Anterior cingulate cortex (tissue), 58 donors: ENCODE results near the gene MMD.
A peak's percentile ranks its signal among the peaks of the same experiment; 100 is the strongest.
"Not testable (repeated sequence)": the region's sequence is repeated elsewhere in the genome, so short reads cannot be mapped to it uniquely, and the experiment has no call there.

Source experiments
- DNase-seq, 58 donors: peaks; one replicate each; lab custom pipeline; 2025; lab: John Stamatoyannopoulos, UW

MMD gene

DNA sequence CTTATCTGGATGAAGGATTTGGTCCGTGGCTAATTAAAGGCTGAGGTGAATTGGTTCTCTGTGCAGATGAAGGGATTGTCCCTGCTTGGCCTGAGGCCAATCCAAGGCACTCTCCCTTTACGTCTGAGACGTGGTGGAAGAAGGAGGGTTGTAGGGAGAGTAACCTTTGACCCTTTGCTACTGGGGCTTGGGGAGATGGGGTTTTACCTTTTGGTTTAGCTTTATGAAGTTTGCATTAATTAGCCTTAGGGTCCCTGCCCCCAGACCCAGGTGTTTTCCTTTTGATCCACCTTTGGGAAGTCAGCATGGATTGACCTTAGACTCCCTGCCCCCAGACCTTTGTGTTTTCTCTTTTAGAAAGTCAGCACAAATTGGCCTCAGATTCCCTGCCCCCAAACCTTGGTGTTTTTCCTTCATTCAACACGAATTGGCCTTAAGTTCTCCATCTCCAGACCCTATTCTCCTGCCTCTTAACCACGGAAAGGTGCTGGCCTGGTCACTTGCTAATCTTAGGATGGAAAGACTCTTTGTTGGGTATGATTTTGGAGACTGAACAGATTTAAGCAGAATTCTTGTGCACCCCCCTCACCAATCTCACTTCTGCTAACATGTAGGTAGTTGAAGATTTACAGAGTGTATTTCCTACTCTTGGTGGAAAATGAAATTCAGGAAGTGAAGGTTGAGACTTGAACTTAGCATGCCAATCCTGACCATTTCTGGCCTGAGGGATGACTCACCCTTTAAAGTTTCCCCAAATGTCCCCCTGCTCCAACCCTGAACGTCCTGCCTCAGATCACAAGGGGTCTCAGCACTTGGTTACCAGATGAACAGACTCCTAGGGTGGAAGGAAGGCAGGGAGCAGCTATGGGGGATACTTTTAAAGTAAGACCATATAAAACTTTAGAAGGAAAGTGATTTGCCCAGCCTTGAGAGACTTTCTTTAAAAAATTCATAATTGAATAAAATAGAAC is 23.1 kb upstream of the MMD start:
- no peak for DNase-seq

DNA sequence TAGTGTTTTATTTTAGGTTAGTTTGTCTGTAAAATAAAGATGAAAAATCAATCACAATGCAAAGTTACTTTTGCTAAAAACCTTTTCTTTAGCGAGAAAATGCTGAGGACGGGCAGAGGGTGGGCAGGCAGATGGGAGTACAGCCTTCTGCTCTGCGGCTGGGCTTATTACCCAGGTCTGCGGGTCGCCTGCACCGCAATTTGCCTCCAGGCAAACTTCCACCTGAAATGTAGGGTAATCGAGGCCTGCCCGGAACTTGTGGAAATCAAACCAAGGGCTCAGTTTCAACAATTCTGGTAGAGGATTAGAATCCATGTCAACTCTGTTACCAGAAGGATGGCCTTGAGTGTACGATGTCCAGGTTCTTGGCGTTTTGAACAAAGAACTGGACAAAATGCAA is 22.3 kb upstream of the MMD start:
- DNase-seq, result no peak

DNA sequence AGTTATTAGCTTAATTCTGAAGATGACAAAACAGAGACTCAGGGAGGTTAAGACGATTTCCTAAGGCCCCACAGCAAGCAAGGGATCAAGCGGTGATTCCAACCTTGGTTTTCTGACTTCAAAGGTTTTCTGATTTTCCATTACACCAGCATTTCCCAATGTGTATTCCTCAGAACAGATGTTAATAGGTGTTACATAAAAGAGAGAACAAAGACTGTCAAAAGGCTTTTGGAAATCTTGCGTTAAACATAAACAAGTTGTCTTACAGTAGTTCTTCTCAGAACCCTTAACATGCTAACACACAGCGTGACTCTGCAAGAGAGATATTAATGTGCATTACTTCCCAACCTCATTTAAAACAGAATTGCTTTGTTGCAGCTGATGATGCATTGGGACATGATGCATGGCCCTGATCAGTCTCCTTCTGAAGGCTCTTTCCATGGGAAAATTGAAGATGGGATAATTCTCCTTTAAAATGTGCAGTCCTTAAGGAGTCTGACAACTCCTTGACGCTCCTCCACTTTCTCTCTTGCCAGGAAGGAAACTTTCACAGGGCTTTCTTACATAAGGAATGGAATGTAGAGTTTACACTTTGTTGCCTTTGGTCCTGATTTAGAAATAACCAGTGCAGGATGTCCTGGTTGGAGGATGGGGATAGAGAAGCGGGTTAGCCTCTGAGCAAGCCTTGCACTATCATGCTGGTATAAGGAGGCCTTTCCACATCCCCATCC is 21.5 kb upstream of the MMD start:
- DNase-seq, result no peak

DNA sequence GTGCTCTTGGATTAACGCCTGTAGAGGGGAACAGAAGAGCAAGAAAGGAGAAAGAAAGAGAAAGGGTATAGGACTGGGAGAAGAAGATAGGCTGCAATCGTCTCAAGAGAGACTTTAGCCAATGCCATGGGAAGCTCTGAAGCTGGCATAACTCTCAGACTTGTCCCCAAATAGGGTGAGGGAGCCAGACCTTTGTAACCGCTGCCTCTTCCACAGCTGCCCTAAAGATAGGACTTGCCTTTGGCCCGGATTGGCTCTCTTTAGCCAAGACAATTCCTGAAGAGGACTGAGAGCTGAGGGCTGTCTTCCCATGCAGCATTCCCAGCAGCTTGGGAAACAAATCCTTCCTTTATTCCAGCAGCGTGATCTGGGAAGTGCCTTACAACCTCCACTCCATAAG is 20.8 kb upstream of the MMD start:
- no peak for DNase-seq

DNA sequence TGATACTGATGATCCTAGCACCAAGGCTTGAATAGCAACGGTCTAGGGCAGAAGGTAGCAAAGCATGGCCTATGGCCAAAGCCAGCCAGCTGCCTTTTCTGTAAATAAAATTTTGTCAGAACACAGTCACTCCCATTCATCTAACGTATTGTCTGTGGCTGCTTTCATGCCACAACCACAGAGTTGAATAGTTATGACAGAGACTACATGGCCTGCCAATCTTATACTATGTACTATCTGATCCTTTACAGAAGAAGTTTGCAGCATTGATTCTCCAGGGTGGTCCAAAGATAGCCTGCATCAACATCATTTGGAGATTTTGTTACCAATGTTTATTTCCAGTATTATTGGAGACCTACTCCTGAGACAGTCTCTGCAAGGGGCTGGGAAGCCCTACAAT is 19.9 kb upstream of the MMD start:
- no peak for DNase-seq

DNA sequence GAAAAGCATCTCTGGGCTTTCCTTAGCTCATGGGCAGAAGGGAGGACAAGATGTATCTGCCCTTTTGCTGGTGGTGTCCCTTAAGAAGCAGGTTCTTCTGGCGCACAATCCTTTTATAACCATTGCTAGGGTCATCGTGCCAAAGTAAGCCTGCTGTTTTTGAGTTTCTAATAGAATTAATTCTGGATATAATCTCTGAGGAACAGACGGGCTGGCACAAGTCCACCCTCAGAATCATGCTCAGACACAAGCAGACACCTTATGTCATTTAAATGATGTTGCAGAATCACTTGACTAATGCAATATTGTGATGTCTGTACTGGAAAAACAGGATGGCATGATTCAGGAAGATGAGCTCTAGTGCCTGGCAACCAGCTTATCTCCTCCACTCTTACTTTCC is 18.8 kb upstream of the MMD start:
- peak in 9 of 58 donors; percentile 11 to 29 (median 13) for DNase-seq

DNA sequence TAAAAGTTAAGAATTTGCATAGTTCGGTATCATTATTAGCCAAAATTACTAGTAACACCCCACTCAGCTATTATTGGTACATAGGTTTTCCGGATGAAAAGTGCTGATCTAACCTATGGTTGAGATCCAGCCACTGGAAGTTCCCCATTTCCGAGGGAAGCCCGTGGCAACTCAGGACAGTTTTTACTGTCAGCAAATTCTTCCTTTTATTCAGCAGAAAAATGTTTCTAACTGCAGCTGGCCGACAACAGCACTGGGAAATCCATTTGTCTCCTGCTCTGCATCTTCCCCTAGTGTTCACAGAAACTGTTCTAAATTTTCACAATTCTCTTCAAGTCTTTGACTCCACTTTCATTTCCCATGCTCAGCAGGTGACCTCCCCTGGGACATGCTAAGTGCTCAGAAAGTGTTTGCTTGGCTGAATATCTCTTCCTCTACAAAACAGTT is 15.5 kb upstream of the MMD start:
- DNase-seq, result peak in 3 of 58 donors; percentile 4 to 27 (median 5)

DNA sequence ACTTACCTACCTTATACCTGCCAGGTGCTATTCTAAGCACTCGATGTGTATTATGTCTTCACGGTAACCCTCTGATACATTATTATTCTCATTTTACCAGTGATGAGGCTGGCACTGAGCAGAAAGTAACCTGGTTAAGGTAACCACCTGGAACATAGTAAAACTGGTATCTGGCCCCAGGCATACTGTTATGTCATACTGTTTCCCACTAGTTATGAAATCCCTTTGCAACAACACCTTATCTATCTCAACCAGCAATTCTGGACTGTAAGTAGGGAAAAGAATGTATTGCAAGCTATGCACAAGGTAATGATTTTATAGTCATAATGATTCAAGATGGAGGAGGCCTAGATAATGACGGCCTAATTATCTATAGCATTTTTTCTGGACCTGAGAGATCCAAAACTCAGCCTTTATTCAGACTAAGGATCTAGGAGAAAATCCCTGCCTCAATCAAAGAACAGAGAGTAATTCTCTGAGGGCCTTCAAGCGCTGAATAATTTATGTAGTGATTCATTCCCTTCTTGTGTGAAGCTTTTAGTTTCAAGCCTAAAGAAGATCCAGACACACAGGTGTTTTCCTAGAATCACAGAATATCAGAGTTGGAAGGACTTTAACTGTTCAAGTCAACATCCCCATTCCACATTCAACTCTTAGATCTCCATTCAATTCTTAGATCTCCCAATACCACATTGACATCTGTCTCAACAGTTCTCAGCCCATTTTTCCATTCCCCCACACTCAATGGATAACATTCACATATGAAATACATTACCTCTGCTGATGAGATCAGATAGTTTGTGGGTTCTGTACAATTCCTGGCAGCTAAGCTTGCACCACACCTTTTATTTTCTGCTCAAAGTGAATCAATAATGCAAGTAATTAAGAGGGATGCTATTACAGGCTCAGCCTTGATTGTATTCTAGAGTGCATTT is 14.9 kb upstream of the MMD start:
- DNase-seq, result no peak

DNA sequence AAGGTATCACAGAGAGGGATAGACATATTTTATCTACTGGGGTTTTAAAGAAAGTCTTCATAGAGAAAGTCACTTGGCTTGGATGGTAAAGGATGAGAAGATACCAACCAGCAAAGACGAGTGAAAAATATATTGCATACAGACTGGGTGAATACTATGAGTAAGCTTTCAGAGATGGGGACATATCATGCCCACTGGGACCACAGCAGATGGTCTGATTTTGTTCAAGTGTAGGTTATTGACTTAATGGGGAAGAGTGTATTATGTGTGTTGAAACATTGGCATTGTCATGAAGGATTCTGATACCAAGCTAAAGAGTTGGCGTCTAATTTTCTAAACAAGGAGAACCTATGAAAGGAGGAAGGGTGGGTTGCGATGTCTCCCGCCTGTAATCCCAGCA is 13.8 kb upstream of the MMD start:
- no peak for DNase-seq

DNA sequence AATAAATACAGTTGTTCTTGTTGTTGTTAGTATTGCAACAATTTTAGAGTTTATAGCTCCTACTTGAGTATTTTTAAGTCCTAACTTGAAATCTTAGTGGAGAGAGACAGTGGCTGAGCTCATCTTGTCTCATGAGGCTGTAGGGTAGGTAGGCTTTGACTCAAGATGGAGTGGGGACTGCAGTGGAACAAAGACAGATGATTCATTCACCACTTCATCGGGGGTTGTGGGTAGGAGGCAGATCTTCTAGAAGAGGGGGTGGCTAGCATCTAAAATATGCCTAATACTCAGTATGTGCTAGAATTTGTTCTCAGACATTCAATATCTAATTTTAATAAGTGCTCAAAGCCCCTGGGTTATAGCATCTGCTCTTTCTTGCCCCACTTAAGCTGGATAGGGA is 13.1 kb upstream of the MMD start:
- no peak for DNase-seq

DNA sequence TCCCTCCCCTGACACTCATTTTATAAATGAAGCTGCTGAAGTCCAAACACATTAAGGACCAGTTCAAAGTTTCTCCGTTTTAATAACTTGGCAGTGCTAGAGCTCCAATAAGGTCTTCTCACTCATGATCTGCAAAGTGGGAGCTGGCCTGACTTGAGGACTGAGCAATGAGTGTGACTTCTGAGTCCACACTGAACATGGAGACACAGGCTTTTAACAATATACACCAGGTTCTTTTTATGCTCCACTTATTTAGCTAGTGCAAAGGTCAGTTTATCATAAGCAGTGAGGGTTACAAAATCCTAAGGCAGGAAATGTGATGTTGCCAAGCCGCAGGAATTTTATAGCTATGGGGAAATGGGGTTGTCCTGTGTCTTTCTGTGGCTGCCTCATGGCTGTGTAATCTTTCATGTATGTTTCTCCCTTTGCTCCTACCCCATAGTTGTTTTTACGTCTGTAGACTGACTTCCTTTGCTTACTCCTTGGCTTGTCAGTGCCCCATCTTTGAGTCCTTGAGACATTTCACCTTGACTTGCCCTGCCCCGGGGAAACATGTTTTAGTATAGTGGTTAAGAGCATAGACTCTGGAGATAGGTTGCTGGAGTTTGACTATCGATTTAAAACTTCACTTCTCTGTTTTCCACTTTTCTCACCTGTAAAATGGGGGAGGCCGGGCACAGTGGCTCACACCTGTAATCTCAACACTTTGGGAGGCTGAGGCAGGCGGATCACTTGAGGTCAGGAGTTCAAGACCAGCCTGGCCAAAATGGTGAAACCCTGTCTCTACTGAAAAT is 12.2 kb upstream of the MMD start:
- no peak for DNase-seq

DNA sequence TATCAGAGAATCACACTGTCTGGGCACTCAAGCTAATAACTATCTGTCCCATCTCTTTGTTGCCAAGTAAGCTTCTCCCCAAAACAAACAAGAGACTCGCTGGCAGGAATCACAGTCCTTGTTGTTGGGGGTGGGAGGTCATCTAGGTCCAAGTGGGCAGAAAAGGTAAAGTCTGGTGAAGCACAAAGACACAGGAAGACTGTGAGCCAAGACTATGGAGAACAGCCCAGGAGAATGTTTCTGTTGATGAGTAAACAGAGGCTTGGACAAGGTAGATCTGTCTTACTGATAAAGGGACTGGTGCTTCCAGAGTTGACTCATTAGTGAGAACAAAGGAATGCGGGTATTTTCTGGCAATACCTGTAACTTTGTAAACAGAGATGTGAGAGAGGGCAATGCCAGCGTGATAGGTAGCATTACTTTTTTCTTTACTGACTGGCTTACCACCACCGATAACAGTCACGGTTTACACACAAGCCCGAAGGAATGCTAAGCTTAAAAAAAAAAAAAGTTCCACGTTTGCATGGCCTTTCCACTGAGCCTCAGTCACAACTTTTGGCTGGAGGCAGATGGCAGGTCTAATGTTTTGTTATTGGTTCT is 11.5 kb upstream of the MMD start:
- DNase-seq, result no peak

DNA sequence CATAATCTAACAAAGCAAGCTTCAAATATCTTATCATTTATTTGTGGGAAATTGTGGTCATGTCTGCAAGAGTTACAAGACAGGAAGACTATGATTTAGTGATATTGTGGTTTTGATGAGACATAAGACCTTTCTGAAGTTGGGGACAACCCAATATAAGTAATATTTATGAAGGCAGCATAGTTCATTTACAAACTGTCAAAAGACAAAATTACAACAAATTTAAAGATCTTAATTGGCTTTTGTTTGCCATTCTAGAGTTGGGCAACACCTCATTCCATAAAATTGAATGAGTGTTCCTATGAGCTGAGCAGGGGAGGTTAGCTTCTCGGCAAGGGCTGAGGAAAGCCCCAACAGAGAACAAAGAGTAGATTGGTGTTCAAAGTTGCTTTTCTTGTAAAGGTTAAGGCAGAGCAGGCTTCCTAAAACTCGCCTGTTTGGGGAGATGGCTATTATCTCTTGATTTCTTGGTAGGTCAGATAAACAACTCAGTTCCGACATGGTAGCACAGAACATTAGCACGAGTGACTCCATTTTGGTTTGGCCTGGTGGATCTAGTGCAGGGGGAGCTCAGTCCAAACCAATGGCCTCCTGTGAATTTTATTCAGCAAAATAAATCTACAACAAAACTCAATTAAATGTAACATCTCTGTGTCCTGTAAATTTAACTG is 10.9 kb upstream of the MMD start:
- DNase-seq, result no peak

DNA sequence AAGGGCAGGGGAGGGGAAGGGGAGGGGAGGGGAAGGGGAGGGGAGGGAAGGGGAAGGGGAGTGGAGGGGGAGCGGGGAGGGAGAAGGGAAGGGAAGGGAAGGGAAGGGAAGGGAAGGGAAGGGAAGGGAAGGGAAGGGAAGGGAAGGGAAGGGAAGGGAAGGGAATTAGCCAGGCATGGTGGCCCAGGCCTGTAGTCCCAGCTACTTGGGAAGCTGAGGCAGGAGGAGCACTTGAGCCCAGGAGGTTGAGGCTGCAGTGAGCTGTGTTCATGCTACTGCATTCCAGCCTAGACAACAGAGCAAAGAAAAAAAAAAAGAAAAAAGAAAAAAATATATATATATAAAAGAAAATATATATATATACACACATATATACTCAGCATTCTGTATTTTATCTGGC is 10.3 kb upstream of the MMD start:
- not testable (repeated sequence) for DNase-seq

DNA sequence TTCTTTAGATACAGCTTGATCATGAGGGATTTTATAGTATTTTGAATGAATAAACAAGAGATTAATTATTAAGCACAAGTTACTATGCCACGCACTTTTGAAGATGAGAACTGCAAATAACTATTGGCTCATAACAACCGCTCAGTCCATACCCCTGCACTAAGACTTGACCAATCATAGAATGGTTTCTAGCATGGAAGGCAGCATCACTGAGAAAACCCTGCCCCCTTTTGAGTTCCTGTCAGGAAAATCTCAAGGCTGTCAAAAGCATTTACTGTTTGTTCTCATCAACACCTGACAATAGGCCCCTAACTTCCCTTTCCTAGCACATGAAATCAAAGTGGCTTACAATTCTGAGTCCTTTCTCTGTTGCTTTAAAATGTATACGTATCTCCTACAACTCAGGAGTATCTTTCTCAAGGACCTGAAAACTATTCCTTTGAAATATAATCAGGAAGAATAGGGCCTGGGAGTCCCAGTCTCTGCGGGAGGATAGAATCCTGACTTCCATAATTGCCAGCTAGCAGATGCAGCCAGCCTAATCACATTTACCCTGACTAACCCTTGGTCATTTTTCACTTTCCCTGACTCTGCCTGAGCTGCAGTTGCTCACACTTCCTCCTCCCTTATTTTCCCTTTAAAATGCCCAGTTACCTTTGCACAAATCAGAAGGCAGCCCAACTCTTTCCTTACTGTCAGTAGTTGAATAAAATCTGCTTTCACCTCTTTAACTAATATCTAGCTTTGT is 9.1 kb upstream of the MMD start:
- DNase-seq, result no peak

DNA sequence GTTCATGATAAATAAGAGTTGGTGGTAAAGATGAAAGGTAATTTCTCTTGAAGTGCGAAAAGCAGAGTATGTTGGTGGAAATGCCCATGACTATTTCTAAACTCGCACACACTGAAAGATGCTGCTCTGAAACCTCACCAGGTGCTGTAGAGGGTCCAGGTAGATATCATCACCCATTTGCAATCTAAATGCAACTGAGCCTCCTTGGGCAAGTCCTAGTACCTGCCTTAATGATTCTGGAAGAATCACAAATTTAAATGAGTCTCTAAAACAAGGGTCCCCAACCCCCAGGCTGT is 5.9 kb upstream of the MMD start:
- DNase-seq, result no peak

DNA sequence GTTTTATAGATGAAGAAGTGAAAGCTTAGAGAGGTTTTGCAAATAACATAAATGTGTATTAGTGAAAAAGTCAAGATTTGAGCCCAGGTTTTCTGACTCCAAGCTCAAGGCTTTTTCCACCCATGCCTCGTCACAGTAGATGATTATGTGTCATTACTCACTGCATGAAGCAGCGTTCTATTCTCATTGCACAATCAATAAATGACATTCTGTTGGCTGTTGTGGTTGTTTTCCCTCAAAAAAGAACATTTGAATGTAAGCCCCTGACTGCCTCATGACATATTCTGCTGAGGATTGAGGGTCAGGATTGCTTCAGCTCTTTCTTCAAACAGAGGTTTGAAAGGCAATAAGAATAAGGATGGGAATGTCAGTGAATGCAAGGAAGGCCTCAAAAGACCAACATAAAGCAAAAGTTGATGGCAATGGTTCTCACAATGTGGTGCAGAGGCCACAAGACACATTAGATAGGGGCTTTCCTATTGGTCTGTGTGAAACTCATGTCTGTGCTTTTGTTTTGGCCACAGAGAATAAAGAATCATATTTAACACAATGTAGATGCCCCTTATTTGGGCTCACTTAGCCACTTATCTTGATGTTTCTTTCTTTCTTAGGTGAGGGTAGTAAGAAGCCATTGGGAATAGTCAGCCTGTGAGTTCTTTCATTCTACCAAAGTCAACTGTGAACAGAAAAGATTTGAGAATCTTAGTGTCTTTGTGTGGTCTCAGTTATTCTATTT is 5.4 kb upstream of the MMD start:
- DNase-seq, result no peak
